OCI-LY3 (cell line): ENCODE results near the gene MYLK.

Experiments used
- EZH2phosphoT487 ChIP-seq: fragments of 200-600 bp; shearing (Covaris generic); IDR thresholded peaks from 2 replicates; pipeline ENCODE4 v1.6.1; 2018; ENCODE audit warnings: antibody characterized with exemption, mixed run types, low read depth
- TF ChIP-seq, protein P1 (sequence below): fragments of 200-600, 300-600 bp; sonication (generic); IDR thresholded peaks from 2 replicates; pipeline ENCODE4 v1.5.1; 2014; ENCODE audit warnings: antibody characterized with exemption, low read length, low read depth

DNA sequence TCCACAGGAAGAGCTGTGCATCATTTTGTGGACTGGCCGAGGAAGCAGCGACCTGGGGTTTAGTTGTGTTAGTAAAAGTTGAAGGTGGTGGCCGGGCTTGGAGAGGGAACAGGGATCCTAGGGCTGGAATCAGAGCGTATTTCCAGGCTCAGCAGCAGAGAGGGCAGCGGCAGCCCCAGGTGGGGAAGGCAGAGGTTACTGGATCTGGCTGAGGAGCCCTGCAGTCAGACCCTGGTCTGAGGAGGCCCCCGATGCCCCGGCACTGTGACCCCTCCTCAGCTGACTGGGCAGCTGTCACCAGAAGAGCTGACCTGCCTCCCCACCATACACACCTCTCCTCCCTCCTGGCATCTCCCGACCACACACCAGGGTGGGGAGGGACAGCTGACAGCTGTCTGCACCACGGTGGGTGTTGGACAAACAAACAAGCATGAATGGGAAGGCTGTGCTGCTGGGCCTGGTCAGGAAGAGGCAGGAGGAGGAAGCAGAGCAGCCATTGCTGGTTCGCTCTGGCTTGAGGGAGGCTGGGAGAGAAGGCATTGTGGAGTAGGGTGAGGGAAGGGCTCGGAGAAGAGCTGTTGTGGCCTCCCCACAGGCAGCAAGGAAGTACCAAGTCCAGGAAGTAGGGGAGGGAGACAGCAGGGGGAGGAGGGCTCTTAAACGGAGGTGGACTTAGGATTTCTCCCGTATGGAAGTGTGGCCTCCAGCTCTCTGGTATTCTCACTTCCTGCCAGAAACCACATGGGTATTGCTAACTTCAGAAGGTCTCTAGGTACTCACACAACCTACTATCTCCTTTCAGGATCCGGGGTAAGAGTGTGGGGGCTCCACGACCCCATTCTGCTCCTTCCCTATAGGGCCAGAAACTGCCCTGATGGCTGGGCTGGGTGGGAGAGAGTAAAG lies 249.7 kb downstream of the MYLK start:
- TF ChIP-seq, protein P1, sequence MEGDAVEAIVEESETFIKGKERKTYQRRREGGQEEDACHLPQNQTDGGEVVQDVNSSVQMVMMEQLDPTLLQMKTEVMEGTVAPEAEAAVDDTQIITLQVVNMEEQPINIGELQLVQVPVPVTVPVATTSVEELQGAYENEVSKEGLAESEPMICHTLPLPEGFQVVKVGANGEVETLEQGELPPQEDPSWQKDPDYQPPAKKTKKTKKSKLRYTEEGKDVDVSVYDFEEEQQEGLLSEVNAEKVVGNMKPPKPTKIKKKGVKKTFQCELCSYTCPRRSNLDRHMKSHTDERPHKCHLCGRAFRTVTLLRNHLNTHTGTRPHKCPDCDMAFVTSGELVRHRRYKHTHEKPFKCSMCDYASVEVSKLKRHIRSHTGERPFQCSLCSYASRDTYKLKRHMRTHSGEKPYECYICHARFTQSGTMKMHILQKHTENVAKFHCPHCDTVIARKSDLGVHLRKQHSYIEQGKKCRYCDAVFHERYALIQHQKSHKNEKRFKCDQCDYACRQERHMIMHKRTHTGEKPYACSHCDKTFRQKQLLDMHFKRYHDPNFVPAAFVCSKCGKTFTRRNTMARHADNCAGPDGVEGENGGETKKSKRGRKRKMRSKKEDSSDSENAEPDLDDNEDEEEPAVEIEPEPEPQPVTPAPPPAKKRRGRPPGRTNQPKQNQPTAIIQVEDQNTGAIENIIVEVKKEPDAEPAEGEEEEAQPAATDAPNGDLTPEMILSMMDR, result no peak
- no peak for TF ChIP-seq EZH2phosphoT487
